ENCODE data around the gene KMT5B.

DNA sequence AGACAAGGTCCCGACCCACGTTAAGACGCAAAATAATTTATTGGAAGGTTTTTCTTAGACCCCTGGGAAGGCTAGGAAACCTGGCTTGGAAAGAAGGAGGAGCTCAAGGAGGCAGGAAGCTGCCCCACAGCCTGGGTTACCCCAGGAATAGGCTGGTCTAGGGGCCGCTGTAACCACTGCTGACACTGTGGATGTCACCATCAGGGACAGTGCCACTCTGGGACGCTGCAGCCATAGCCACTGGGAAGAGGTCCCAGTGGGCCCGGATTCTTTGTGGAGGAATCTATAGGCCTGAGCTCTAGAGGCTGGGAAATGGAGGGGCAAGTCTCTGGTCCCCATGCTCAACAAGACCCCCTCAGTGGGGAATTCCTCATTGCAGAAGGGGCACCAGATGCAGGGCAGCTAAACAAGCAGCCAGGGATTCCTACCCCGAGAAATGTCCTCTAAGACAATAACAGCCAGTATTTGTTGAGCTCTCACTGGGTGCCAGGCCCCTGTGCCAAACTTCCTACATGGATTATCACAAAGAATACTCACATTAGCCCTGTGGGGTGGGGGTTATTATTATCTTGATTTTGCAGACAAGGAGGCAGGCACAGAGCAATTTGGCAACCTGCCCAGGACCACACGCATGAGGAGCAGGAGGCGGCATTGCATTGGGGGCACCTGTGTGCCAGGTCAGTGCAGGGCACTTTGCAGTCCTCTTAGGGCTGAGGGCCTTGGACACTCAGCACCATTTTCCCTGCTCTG is 72.4 kb downstream of the KMT5B start:
- TF ChIP-seq, protein P1, sequence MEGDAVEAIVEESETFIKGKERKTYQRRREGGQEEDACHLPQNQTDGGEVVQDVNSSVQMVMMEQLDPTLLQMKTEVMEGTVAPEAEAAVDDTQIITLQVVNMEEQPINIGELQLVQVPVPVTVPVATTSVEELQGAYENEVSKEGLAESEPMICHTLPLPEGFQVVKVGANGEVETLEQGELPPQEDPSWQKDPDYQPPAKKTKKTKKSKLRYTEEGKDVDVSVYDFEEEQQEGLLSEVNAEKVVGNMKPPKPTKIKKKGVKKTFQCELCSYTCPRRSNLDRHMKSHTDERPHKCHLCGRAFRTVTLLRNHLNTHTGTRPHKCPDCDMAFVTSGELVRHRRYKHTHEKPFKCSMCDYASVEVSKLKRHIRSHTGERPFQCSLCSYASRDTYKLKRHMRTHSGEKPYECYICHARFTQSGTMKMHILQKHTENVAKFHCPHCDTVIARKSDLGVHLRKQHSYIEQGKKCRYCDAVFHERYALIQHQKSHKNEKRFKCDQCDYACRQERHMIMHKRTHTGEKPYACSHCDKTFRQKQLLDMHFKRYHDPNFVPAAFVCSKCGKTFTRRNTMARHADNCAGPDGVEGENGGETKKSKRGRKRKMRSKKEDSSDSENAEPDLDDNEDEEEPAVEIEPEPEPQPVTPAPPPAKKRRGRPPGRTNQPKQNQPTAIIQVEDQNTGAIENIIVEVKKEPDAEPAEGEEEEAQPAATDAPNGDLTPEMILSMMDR (conservative IDR thresholded peaks at IDR 0.05 in 1 of 2, IDR thresholded peaks at IDR 0.05 in 1 of 2; ENCODE audit: low read depth in 1 of 2, low read length in 2 of 2): no peak
- TF ChIP-seq EZH2 (IDR thresholded peaks at IDR 0.05; ENCODE audit: low read length, missing control alignments): no peak

All from fibroblast of lung (primary cell).